GM20000 (cell line): ENCODE measurements around the gene ARHGAP8.

Experiments used
- DNase-seq: peaks from one replicate; pipeline ENCODE4 v3.0.0; 2012; ENCODE audit warnings: low spot score
- CTCF ChIP-seq: IDR thresholded peaks from 2 replicates; pipeline ENCODE4 v1.5.1; 2012; ENCODE audit warnings: mild to moderate bottlenecking, control low read depth; ENCODE audit errors: extremely low read depth, missing control alignments

ARHGAP8 gene

GRCh38 chr22:44819966-44820631 lies 67.7 kb downstream of the ARHGAP8 start:
- TF ChIP-seq CTCF = no peak
- DNase-seq = no peak

GRCh38 chr22:44821741-44822475 lies 69.5 kb downstream of the ARHGAP8 start:
- DNase-seq = no peak
- no peak for TF ChIP-seq CTCF

- no peak for TF ChIP-seq CTCF
- DNase-seq = no peak
These were observed 70.2 kb downstream of the ARHGAP8 start for GRCh38 chr22:44822534-44822933.

GRCh38 chr22:44823396-44823795 lies 71.0 kb downstream of the ARHGAP8 start:
- DNase-seq = no peak
- TF ChIP-seq CTCF = no peak

- no peak for TF ChIP-seq CTCF
- DNase-seq = no peak
These were observed 71.4 kb downstream of the ARHGAP8 start for GRCh38 chr22:44823806-44824205.

GRCh38 chr22:44824271-44824670 lies 71.9 kb downstream of the ARHGAP8 start:
- DNase-seq = no peak
- TF ChIP-seq CTCF = no peak

- no peak for TF ChIP-seq CTCF
- DNase-seq = no peak
These were observed 73.2 kb downstream of the ARHGAP8 start for GRCh38 chr22:44825310-44826150.
